ENCODE measurements around the gene GNA14. TPM values are rescaled to one million over a fixed set of nuclear protein-coding genes. Genes with fewer than 3 reads are reported as not detected.

GNA14 gene
- total and polyA plus RNA-seq, 2 of the 8 experiments (the other 6 are each of a cell fraction or from before 2014, with no cell fraction given): 3.4 to 6.3 TPM

DNA sequence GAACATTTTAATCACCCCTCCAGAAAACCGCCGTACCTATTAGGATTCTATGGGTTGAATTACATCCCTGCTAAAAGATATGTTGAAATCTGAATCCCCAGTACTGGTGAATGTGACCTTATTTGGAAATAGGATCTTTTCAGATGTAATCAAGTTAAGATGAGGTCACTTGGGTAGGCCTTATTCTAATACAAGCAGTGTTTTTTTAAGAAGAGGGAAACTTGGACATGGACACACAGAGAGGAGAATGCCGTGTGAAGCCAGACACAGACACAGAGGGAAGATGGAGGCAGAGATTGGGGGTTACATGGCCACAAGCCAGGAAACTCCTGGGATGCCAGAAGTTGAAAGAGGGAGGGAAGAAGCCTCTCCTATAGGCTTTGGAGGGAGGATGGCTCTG, 183.5 kb downstream of the GNA14 start:
- Histone ChIP-seq H3K56ac (replicated peaks; ENCODE audit: insufficient read length, low read depth, low read length) (no peak overlapping the region), H3K9ac (replicated peaks in 1 of 4; ENCODE audit: extremely low read depth in 1 of 4, low read depth in 3 of 4, low read length in 3 of 4) (no peak overlapping the region), H4K20me1 (replicated peaks in 1 of 2; ENCODE audit: control insufficient read depth in 1 of 2, insufficient read depth in 2 of 2, low read length in 2 of 2) (no peaks in the 10 kb centered on the region), H2BK12ac (ENCODE audit: low read depth, low read length) (no peak overlapping the region), H2BK120ac (replicated peaks; ENCODE audit: low read depth, low read length) (no peak overlapping the region), H3K27ac (ENCODE audit: low read depth, low read length) (no peak overlapping the region), H3K9me3 (ENCODE audit: insufficient read depth in 2 of 2, low read depth in 1 of 2, low read length in 1 of 2) (no peaks in the 10 kb centered on the region), H4K91ac (replicated peaks; ENCODE audit: insufficient read length, low read length) (no peak overlapping the region), H3K4ac (replicated peaks; ENCODE audit: insufficient read length, low read depth, low read length) (no peak overlapping the region), H3K23me2 (ENCODE audit: low read depth, low read length) (no peaks in the 10 kb centered on the region; the same call in 1 of the 2 replicates), H2BK5ac (ENCODE audit: low read depth, low read length) (no peak overlapping the region), H2AK5ac (ENCODE audit: low read depth, low read length) (no peak overlapping the region), H3K4me3 (ENCODE audit: extremely low read depth in 1 of 4, insufficient read depth in 2 of 4, low read depth in 3 of 4, low read length in 4 of 4) (no peak overlapping the region), H2AFZ (ENCODE audit: low read length) (no peak overlapping the region), H3K14ac (ENCODE audit: insufficient read length) (no peak overlapping the region), H3K27me3 (replicated peaks in 1 of 4; ENCODE audit: control insufficient read depth in 3 of 4, extremely low read depth in 1 of 4, insufficient read depth in 3 of 4, low read length in 3 of 4) (no peaks in the 10 kb centered on the region), H4K5ac (ENCODE audit: insufficient read length, low read depth, low read length) (no peak overlapping the region), H3K4me1 (replicated peaks in 1 of 4; ENCODE audit: control insufficient read depth in 3 of 4, insufficient read depth in 4 of 4, low read length in 3 of 4) (peaks cover 0 to 6% (median 2%) of the 10 kb centered on the region in 4 experiments; a peak in 4 of 7 replicates), H3K23ac (ENCODE audit: insufficient read length) (no peak overlapping the region), H2BK20ac (ENCODE audit: low read length) (no peak overlapping the region), H4K8ac (ENCODE audit: extremely low read depth, insufficient read depth, low read length) (no peak overlapping the region), H2BK15ac (ENCODE audit: low read length) (no peak overlapping the region), H3K36me3 (ENCODE audit: control insufficient read depth in 2 of 4, insufficient read depth in 4 of 4, low read length in 3 of 4) (no peaks in the 10 kb centered on the region), H3K79me2 (ENCODE audit: control insufficient read depth in 1 of 2, insufficient read depth in 2 of 2, low read length in 2 of 2) (no peaks in the 10 kb centered on the region), H3K4me2 (ENCODE audit: insufficient read depth in 1 of 2, low read depth in 2 of 2, low read length in 2 of 2) (no peak overlapping the region), H3K79me1 (ENCODE audit: low read depth, low read length) (no peaks in the 10 kb centered on the region; the same call in 1 of the 2 replicates), H3K18ac (ENCODE audit: extremely low read depth, low read length) (no peak overlapping the region)
- CTCF ChIA-PET (ENCODE audit: partially characterized antibody): interaction anchor here (7.9 kb wide), 1 partner anchor 9 kb away, joined by 72 read pairs; no protein-coding TSS in a partner anchor
- POLR2A ChIA-PET (ENCODE audit: partially characterized antibody): no interaction called here
- TF ChIP-seq SP4 (IDR thresholded peaks at IDR 0.05; ENCODE audit: low read length) (no peak), SRF (IDR thresholded peaks at IDR 0.05; ENCODE audit: low read depth, low read length) (peak; percentile 64; the same call in 1 of the 2 replicates)
- no peak for DNase-seq (ENCODE audit: low read depth in 1 of 2, low spot score in 2 of 2)
- no peak for FAIRE-seq
- WGBS, 2 experiments (ENCODE audit: extremely low coverage in 1 of 2, insufficient coverage in 1 of 2, insufficient read length in 1 of 2, insufficient replicate concordance in 2 of 2, low coverage in 1 of 2, low lambda C conversion rate in 2 of 2, missing lambda C conversion rate in 1 of 2): 85% methylated on average over 3 of the region's 3 CpGs; no CpG with 5 or more reads in 1 of the 2 experiments

Measured in H1 (cell line).